Prostate gland (tissue), 2 donors: Measurements from ENCODE around the gene ADGRL2. TPM values are rescaled to one million over a fixed set of nuclear protein-coding genes. Genes with fewer than 3 reads are reported as not detected.
A peak's percentile ranks its signal among the peaks of the same experiment; 100 is the strongest.

Source experiments
- DNase-seq: peaks from one replicate; pipeline ENCODE4 v3.0.0-alpha.2; 2019; ENCODE audit warnings: low spot score
- H3K27ac ChIP-seq, 2 donors: fragments of 200-600 bp; sonication (generic); 2 replicates each; pipeline ENCODE4 v1.5.1; 2017 to 2019
- H3K27me3 ChIP-seq: fragments of 200-600 bp; sonication (generic); replicated peaks from 2 replicates; pipeline ENCODE4 v1.5.1; 2019; ENCODE audit not compliant: insufficient read depth
- H3K36me3 ChIP-seq, 2 donors: fragments of 200-600 bp; sonication (generic); 1 replicate in 1 of 2; 2 replicates in 1 of 2; pipeline versions ENCODE4 v1.5.1 to v1.8.1; 2017 to 2019
- H3K4me1 ChIP-seq: fragments of 200-600 bp; sonication (generic); replicated peaks from 2 replicates; pipeline ENCODE4 v1.5.1; 2019
- H3K4me3 ChIP-seq, 2 donors: fragments of 200-600 bp; sonication (generic); 2 replicates each; pipeline ENCODE4 v1.5.1; 2017 to 2019
- H3K9me3 ChIP-seq: fragments of 200-600 bp; sonication (generic); 2 replicates; pipeline ENCODE4 v1.5.1; 2017
- POLR2A ChIP-seq: fragments of 450-650 bp; IDR thresholded peaks from one replicate; pipeline ENCODE4 v1.6.1; 2016; ENCODE audit warnings: antibody characterized with exemption, mild to moderate bottlenecking
- POLR2AphosphoS5 ChIP-seq: sonication (generic); formaldehyde crosslinking; IDR thresholded peaks from one replicate; pipeline ENCODE4 v1.6.1; 2017; ENCODE audit warnings: antibody characterized with exemption
- WGBS: methylation state at CpG from one replicate; pipeline ENCODE4 v1.1.5; 2018; 5-methylcytosine and 5-hydroxymethylcytosine counted together
- intact Hi-C: fragments of 100-400 bp; cut with DNase I; formaldehyde crosslinking; loops from one replicate; pipeline ENCODE4 v1.14.2; 2022
- total RNA-seq, 2 donors: library from RNA; depleted of rRNA; stranded (reverse); fragments of >200 nt; gene quantifications; one replicate each; pipeline ENCODE4 v1.1.0, GENCODE V29; 2016
- TF ChIP-seq, protein P1 (sequence below), 4 experiments: fragments of 200-600 bp in 2 of 4; fragments of 450-650 bp in 2 of 4; sonication (generic) in 2 of 4; IDR thresholded peaks; 1 replicate in 3 of 4; 2 replicates in 1 of 4; pipeline ENCODE4 v1.5.1; 2016 to 2019; ENCODE audit warnings: antibody characterized with exemption in 4 of 4, mild to moderate bottlenecking in 2 of 4, moderate library complexity in 2 of 4

ADGRL2 gene
- total RNA-seq, 2 donors from 2014 or later: 34.0 to 54.0 TPM

DNA sequence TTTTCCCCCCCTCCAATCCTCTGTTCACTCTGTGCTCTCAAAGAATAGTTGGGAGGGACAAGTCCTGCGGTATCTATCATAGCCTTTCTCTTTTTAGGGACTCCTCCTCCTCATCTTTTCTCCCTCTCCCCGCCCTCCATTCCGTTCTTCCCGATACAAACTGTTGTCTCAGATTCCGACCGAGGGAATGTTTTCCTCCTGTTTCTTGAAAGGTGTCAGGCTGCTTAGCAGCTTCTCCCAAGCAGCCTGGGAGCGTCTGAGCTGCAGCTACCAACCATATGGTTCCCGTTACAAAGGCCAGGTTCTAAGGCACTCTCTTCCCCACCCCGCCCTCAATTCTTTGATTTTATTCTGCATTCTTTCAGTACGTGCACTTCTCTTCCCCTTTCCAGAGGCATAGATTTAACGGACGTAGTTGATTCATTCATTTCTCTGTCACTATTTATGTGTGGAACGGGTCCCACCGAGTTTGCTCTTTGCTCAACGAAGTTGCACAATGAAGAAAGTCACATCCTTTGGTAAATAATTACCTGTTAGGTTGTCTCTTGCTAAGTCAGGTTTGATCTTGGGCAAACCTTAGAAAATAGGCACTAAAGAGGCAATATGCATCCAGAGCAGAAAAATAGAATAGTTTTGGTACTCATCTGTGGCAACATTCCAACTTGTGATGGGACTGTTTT lies 2.8 kb downstream of the ADGRL2 start:
- peak overlapping the region; percentile 64 to 68 for H3K4me3 ChIP-seq
- peak; percentile 20 for DNase-seq
- no peaks in the 10 kb centered on the region for H3K27me3 ChIP-seq
- H3K27ac ChIP-seq: peak overlapping the region; percentile 94 to 98
- H3K36me3 ChIP-seq: no peaks in the 10 kb centered on the region
- intact Hi-C loops: loop anchor here (5.0 kb wide), 2 partner anchors 119 to 1586 kb away; no protein-coding TSS in a partner anchor
- no peaks in the 10 kb centered on the region for H3K9me3 ChIP-seq
- TF ChIP-seq POLR2AphosphoS5 (no peak), POLR2A (no peak)
- TF ChIP-seq, protein P1, sequence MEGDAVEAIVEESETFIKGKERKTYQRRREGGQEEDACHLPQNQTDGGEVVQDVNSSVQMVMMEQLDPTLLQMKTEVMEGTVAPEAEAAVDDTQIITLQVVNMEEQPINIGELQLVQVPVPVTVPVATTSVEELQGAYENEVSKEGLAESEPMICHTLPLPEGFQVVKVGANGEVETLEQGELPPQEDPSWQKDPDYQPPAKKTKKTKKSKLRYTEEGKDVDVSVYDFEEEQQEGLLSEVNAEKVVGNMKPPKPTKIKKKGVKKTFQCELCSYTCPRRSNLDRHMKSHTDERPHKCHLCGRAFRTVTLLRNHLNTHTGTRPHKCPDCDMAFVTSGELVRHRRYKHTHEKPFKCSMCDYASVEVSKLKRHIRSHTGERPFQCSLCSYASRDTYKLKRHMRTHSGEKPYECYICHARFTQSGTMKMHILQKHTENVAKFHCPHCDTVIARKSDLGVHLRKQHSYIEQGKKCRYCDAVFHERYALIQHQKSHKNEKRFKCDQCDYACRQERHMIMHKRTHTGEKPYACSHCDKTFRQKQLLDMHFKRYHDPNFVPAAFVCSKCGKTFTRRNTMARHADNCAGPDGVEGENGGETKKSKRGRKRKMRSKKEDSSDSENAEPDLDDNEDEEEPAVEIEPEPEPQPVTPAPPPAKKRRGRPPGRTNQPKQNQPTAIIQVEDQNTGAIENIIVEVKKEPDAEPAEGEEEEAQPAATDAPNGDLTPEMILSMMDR (IDR thresholded peaks at IDR 0.05): no peak
- no peaks in the 10 kb centered on the region for H3K4me1 ChIP-seq
- WGBS: 0% methylated on average over 15 of the region's 15 CpGs

DNA sequence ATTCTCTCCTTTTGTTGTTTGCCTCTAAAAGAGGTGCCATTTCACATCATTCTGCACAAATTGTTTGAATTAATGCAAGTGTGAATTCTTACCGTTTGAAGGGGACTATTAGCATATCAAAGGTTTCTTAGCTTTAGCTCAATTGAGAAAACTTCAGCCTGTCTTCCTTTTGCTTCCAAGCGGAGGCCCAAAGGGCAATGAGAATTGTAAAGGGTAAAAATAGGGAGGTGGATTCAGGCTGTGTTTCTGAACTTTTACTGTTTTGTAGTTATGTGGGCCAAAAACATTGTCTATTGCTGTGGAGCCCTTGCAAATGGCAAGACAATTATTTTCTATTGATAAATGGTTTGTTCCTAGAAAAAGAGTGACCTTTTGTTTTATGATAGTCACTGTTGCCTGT lies 3.6 kb downstream of the ADGRL2 start:
- H3K27me3 ChIP-seq: no peaks in the 10 kb centered on the region
- intact Hi-C loops: loop anchor here (5.0 kb wide), 2 partner anchors 118 to 1587 kb away; no protein-coding TSS in a partner anchor
- TF ChIP-seq, protein P1 (IDR thresholded peaks at IDR 0.05): no peak
- TF ChIP-seq POLR2AphosphoS5 (no peak), POLR2A (no peak)
- H3K4me3 ChIP-seq: peak overlapping the region; percentile 64 to 68
- H3K9me3 ChIP-seq: no peaks in the 10 kb centered on the region
- peak overlapping the region; percentile 94 to 98 for H3K27ac ChIP-seq
- H3K36me3 ChIP-seq: no peaks in the 10 kb centered on the region
- DNase-seq: no peak
- H3K4me1 ChIP-seq: no peaks in the 10 kb centered on the region
- 24% methylated on average over 2 of the region's 2 CpGs for WGBS

DNA sequence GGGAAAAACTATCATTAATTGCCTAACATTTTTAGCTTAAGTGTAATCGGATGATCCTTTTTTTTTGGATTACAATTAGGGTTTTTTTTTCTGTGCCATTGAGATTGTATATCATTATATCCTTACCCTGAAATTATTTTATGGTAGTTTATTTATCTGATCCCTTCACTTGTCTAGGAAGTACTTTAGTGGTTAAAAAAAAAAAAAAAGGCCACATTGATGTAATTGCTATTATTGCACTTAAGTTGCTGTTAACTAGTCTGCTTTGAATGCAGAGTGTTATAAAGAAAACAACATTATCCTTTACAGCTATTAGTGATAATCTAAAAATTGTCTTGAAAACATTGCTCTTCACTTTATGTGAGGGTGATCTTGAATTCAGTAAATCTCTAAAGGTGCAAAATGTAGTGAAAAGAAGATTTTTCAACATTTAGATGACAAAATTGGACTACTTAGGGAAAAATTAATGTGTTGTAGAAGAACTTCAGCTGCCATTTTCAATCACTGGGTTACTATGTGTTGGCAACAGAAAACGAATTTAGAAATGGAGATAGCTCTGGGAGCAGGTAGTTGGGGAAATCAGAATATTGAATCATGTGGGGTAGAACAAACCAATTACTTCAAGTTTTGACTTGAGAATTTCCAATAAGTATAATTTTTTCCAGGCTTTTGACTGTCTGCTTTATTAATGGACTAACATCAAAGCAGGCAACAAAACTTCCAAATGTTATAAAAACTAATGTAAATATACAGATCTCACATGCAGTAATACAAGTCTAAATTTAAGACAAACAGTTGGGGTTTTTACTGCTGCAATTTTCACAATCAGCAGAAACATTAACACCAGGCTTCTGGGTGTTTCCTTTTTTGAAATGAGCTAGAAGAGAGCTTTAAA lies 5.0 kb downstream of the ADGRL2 start:
- intact Hi-C loops: no loop called here
- TF ChIP-seq, protein P1 (IDR thresholded peaks at IDR 0.05): no peak
- TF ChIP-seq POLR2AphosphoS5: no peak
- no peak for TF ChIP-seq POLR2A
- 42% methylated on average over 2 of the region's 2 CpGs for WGBS
- H3K4me1 ChIP-seq: no peaks in the 10 kb centered on the region
- no peak overlapping the region for H3K4me3 ChIP-seq
- no peaks in the 10 kb centered on the region for H3K36me3 ChIP-seq
- DNase-seq: no peak
- H3K27ac ChIP-seq: no peak overlapping the region
- H3K27me3 ChIP-seq: no peaks in the 10 kb centered on the region
- no peaks in the 10 kb centered on the region for H3K9me3 ChIP-seq

DNA sequence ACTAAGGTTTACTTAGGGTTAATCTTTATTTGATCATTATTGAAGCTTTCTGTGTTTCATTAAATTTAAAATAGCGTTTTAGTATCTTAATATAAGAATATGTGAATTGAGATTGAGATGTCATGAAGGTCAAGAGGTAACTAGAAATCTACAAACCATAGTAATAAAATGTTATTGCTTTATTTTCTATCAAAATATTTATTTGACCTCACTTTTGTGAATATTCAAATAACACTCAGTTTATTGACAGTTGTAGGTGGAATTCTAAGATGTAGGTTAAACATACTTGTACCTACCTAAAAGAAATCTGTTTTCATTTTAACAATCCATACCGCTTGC lies 5.7 kb downstream of the ADGRL2 start:
- Histone ChIP-seq H3K4me1 (no peaks in the 10 kb centered on the region), H3K9me3 (no peaks in the 10 kb centered on the region), H3K27me3 (no peaks in the 10 kb centered on the region), H3K4me3 (no peak overlapping the region), H3K27ac (no peak overlapping the region), H3K36me3 (no peaks in the 10 kb centered on the region)
- DNase-seq: no peak
- intact Hi-C loops: no loop called here
- 39% methylated on average over 2 of the region's 2 CpGs for WGBS
- TF ChIP-seq, protein P1 (IDR thresholded peaks at IDR 0.05): no peak
- TF ChIP-seq POLR2A (no peak), POLR2AphosphoS5 (no peak)
